Measurements from ENCODE around the gene NRXN3.

NRXN3 gene

GRCh38 chr14:79904497-79904896 lies 1734.3 kb downstream of the NRXN3 start:
- DNase-seq: no peak

DNA sequence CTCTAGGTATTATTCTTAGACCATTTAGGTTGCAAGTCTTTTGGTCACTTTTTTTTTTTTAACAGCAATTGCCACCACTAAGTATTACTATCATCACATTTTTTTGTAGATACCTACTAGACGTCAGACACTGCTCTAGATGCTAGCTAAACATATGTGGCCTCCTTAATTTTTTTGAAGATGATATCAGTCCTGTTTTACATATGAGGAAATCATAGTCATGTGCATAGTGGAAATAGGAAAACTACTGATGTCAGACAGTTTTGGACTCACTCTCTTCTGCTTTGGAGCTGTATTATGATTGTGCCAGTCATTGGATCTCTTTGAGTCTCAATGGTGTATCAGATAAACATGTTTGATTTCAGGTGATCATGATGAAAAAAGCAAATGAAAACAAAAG lies 1736.8 kb downstream of the NRXN3 start:
- no peak for DNase-seq

DNA sequence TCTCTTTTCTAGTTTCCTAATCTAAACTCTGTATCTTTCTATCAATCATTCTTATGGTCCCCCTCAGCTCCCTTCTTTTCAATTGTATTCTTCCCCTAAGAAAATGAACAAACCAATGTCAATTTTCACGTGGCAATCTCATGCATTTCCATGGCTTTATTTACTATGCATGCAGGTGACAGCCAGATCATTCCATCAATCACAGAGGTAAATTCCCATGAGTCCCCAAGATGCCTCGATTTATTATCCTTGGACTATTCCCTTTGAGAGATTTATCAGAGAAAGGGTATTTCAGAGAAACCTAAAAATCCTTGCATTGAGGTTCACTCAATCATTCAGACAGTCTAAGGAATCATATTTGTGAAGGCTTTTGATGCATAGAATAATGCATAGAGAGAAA lies 1739.9 kb downstream of the NRXN3 start:
- DNase-seq: no peak

DNA sequence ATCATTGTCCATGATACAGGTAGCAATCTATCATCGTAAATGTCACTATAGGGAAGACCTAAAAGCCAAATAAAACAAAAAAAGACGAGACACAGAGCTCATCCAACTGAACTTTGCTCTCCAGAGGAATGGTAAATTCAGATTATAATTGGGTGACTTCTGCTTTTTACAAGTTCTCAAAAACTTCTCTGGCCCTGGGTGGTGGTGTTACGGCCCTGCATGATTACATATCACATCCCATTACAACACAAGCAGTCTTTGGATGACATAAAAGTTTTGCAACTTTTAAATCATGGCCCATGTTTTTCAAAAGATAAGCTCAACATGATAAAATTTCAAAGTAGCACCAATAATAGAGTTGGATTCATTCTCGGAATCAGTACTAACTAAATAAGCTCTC lies 1741.6 kb downstream of the NRXN3 start:
- no peak for DNase-seq

GRCh38 chr14:79914595-79914994 lies 1744.4 kb downstream of the NRXN3 start:
- no peak for DNase-seq

GRCh38 chr14:79915406-79915805 lies 1745.2 kb downstream of the NRXN3 start:
- no peak for DNase-seq

- DNase-seq: no peak
Measured at GRCh38 chr14:79916281-79916680, 1746.1 kb downstream of the NRXN3 start.

DNA sequence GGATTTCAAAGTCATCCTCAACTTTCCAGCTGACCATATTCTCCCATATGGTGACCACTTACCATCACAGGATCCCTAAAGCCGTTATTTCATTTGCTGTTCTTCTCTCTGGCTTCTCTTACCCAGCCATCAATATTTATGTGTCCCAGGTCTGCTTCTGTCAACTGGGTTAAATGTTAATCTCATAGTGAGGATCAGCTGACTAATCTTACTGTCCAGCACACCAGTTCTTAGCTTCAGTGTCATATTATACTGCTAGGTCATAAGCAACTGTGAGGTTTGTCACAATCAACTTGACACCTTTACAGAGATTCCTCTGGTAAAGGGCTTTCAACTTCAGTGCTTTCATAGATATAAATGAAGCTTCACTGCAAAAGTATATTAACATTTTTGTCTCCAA lies 1746.7 kb downstream of the NRXN3 start:
- DNase-seq: no peak

Measured in DMS153 (cell line).